Fibroblast of pulmonary artery (primary cell): ENCODE results near the gene PARP3.
"Not testable (repeated sequence)": the region's sequence is repeated elsewhere in the genome, so short reads cannot be mapped to it uniquely, and the experiment has no call there.

Experiments
- DNase-seq: peaks from one replicate; pipeline ENCODE4 v3.0.0-alpha.2; 2010; ENCODE audit warnings: low read depth
- H3K4me3 ChIP-seq: replicated peaks from 2 replicates; pipeline ENCODE4 v1.5.1; 2011; ENCODE audit warnings: low read depth, mild to moderate bottlenecking, control low read depth, low read length, moderate library complexity
- CTCF ChIP-seq: IDR thresholded peaks from 2 replicates; pipeline ENCODE4 v1.5.1; 2011; ENCODE audit warnings: mild to moderate bottlenecking, control low read depth, low read length, inconsistent platforms; ENCODE audit errors: missing control alignments

The PARP3 gene

GRCh38 chr3:51988286-51989146 lies 46.4 kb downstream of the PARP3 start:
- no peak overlapping the region for H3K4me3 ChIP-seq
- DNase-seq = no peak
- no peak for TF ChIP-seq CTCF

DNA sequence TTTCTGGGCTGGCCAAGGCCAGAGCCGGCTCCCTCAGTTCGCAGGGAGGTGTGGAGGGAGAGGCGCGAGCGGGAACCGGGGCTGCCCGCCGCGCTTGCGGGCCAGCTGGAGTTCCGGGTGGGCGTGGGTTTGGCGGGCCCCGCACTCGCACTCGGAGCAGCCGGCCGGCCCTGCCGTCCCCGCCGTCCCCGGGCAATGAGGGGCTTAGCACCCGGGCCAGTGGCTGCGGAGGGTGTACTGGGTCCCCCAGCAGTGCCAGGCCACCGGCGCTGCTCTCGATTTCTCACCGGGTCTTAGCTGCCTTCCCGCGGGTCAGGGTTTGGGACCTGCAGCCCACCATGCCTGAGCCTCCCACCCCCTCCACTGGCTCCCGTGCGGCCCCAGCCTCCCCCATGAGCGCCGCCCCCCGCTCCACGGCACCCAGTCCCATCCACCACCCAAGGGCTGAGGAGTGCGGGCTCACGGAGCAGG lies 48.4 kb downstream of the PARP3 start:
- DNase-seq = not testable (repeated sequence)

GRCh38 chr3:51992017-51992682 lies 50.0 kb downstream of the PARP3 start:
- DNase-seq = no peak
- H3K4me3 ChIP-seq = no peak overlapping the region
- TF ChIP-seq CTCF = no peak

More for the DNA sequence above, 48.4 kb downstream of the PARP3 start:
- H3K4me3 ChIP-seq = not testable (repeated sequence)

- not testable (repeated sequence) for H3K4me3 ChIP-seq, DNase-seq
Observed at GRCh38 chr3:51993657-51994056, 51.5 kb downstream of the PARP3 start.

DNA sequence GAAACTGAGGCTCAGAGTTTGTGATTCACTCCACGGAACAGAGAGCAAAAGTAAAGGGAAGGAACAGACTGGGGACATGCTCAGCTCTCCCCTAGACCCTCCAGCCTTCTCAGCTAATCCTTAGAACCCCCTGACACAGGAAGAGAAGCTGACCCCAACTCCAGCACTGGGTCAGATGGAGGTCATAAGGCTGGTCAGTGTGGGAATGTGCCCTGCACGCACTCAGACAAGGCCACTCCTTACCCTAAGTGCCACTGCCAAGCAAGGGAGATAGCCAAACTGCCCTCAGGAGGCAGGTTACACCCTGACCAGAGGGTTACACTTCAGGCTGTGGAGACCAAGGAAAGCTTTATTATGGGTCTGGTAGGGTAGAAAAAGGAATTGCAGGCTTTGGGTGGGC lies 52.4 kb downstream of the PARP3 start:
- peak overlapping the region; percentile 99 for H3K4me3 ChIP-seq
- TF ChIP-seq CTCF = no peak
- DNase-seq = no peak

- H3K4me3 ChIP-seq = peak within 1 kb of the TSS; percentile 99
- no peak for TF ChIP-seq CTCF
- DNase-seq = peak; percentile 98
Observed at GRCh38 chr3:51995346-51996163, 53.4 kb downstream of the PARP3 start, which contains the start of gene RPL29. RPL29 (minus strand) TSS chr3:51995895; CDS start chr3:51995461, 434 bp downstream.

- no peak for TF ChIP-seq CTCF
- no peak for DNase-seq
- no peak overlapping the region for H3K4me3 ChIP-seq
Observed at GRCh38 chr3:51997172-51997571, 55.0 kb downstream of the PARP3 start.
